Breast epithelium (tissue), 3 donors: ENCODE data around the gene PLA2G4D.

ENCODE experiments used
- POLR2A ChIP-seq: fragments of 450-650 bp; IDR thresholded peaks from one replicate; pipeline ENCODE4 v1.6.1; 2016; ENCODE audit warnings: antibody characterized with exemption, mild to moderate bottlenecking, moderate library complexity
- TF ChIP-seq, protein P1 (sequence below), 3 donors: fragments of 450-650 bp; IDR thresholded peaks; one replicate each; pipeline ENCODE4 v1.5.1; 2016 to 2017; ENCODE audit warnings: antibody characterized with exemption in 3 of 3, mild to moderate bottlenecking in 3 of 3, moderate library complexity in 3 of 3

DNA sequence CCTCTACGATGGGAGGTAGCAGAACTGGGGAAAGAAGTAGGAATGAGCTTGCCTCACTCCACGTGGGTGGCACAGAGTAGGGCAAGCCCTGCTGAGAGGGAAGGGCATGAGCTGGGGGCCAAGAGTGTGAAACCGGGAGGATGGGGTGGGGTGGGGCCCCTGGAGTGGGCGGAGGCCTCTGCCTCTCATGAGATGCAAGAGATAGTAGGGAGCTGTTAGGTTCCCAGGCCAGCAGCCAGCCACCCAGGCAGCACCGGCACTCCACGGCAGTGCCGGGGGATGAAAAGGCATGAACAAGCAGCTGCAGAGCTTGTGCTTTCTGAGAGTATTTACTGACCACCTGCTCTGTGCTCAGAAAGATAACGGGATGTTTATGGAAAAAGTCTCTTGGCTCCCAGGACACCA lies 49.1 kb downstream of the PLA2G4D start:
- no peak for TF ChIP-seq POLR2A
- TF ChIP-seq, protein P1, sequence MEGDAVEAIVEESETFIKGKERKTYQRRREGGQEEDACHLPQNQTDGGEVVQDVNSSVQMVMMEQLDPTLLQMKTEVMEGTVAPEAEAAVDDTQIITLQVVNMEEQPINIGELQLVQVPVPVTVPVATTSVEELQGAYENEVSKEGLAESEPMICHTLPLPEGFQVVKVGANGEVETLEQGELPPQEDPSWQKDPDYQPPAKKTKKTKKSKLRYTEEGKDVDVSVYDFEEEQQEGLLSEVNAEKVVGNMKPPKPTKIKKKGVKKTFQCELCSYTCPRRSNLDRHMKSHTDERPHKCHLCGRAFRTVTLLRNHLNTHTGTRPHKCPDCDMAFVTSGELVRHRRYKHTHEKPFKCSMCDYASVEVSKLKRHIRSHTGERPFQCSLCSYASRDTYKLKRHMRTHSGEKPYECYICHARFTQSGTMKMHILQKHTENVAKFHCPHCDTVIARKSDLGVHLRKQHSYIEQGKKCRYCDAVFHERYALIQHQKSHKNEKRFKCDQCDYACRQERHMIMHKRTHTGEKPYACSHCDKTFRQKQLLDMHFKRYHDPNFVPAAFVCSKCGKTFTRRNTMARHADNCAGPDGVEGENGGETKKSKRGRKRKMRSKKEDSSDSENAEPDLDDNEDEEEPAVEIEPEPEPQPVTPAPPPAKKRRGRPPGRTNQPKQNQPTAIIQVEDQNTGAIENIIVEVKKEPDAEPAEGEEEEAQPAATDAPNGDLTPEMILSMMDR (IDR thresholded peaks at IDR 0.05): no peak
